ENCODE measurements around the gene IL17RC.
A peak's percentile ranks its signal among the peaks of the same experiment; 100 is the strongest.
"Not testable (repeated sequence)": the region's sequence is repeated elsewhere in the genome, so short reads cannot be mapped to it uniquely, and the experiment has no call there.

IL17RC gene, protein sequence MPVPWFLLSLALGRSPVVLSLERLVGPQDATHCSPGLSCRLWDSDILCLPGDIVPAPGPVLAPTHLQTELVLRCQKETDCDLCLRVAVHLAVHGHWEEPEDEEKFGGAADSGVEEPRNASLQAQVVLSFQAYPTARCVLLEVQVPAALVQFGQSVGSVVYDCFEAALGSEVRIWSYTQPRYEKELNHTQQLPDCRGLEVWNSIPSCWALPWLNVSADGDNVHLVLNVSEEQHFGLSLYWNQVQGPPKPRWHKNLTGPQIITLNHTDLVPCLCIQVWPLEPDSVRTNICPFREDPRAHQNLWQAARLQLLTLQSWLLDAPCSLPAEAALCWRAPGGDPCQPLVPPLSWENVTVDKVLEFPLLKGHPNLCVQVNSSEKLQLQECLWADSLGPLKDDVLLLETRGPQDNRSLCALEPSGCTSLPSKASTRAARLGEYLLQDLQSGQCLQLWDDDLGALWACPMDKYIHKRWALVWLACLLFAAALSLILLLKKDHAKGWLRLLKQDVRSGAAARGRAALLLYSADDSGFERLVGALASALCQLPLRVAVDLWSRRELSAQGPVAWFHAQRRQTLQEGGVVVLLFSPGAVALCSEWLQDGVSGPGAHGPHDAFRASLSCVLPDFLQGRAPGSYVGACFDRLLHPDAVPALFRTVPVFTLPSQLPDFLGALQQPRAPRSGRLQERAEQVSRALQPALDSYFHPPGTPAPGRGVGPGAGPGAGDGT

GRCh38 chr3:9916734-9917680 is at the start of gene IL17RC:
Gene IL17RC, plus strand, starts transcription at chr3:9917098. Its CDS starts 218 bp downstream, at chr3:9917316.
- DNase-seq (ENCODE audit: low read depth), result peak; percentile 87
- H3K4me3 ChIP-seq (ENCODE audit: low read depth, low read length), result peak within 1 kb of the TSS; percentile 64

DNA sequence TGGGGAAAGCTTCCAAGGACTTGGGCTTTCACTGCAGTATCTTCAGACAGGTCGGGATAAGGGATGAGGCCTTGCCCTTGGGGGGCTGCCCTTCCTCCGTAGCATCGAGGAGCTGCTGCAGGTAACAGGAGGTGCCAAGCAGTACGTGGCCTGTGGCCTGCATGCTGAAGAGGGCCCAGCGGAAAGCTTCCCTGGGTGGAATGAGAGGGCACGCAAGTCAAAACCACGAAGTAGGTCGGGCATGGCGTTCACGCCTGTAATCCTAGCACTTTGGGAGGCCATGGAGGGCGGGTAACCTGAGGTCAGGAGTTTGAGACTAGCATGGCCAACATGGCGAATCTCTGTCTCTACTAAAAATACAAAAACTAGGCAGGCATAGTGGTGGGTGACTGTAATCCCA is 49.8 kb upstream of the IL17RC start:
- no peak for DNase-seq (ENCODE audit: low read depth)
- H3K4me3 ChIP-seq (ENCODE audit: low read depth, low read length), result no peak overlapping the region

- no peak for DNase-seq (ENCODE audit: low read depth)
- no peak overlapping the region for H3K4me3 ChIP-seq (ENCODE audit: low read depth, low read length)
Measured at GRCh38 chr3:9869955-9870354, 46.9 kb upstream of the IL17RC start.

DNA sequence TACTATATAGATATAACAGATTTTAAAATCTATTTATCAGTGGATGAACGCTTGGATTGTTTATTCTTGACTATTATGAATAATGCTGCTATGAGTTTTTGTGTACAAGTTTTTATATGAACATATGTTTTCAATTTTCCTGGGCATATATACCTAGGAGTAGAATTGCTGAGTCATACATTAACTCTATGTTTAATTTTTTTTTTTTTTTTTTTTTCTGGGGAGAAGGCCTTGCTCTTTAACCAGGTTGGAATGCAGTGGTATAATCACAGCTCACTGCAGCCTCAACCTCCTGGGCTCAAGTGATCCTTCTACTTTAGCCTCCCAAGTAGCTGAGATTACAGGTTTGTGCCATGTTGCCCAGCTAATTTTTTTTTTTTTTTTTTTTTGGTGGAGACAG is 45.9 kb upstream of the IL17RC start:
- DNase-seq (ENCODE audit: low read depth), result no peak
- no peak overlapping the region for H3K4me3 ChIP-seq (ENCODE audit: low read depth, low read length)

DNA sequence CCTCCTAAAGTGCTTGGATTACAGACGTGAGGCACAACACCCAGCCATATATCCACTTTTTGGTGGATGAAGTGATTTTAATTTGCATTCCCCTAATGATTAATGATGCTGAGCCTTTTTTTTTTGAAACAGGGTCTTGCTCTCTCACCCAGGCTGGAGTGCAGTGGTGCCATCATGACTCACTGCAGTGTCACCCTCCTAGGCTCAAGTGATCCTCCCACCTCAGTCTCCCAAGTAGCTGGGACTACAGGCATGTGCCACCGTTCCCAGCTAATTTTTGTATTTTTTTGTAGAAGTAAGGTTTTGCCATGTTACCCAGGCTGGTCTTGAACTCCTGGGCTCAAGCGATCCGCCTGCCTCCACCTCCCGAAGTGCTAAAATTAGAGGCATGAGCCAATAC is 44.8 kb upstream of the IL17RC start:
- H3K4me3 ChIP-seq (ENCODE audit: low read depth, low read length); DNase-seq (ENCODE audit: low read depth): not testable (repeated sequence)

GRCh38 chr3:9875448-9875847 is 41.5 kb upstream of the IL17RC start:
- no peak for DNase-seq (ENCODE audit: low read depth)
- H3K4me3 ChIP-seq (ENCODE audit: low read depth, low read length), result no peak overlapping the region

- not testable (repeated sequence) for DNase-seq (ENCODE audit: low read depth); H3K4me3 ChIP-seq (ENCODE audit: low read depth, low read length)
Measured at GRCh38 chr3:9876255-9876654, 40.6 kb upstream of the IL17RC start.

DNA sequence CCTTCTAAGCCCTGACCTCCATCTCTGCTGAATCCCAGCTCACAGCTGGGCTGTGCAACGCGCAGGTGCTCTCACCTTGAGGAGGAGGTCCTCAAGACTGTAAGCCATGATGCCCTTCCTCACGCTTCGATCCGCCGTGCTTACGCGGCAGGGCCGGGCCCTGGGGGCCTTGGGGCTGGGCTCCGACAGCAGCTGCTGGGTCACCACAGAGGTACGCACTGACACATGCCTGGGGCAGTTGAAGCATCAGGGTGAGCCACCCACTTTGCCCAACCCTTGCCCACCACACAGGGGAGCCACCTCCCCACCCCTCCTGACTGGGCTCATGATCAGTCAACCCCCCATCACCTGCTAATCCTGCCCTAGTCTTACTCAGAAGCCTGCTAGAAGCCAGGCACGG is 39.9 kb upstream of the IL17RC start:
- DNase-seq (ENCODE audit: low read depth), result no peak
- no peak overlapping the region for H3K4me3 ChIP-seq (ENCODE audit: low read depth, low read length)

GRCh38 chr3:9878700-9879099 is 38.2 kb upstream of the IL17RC start:
- DNase-seq (ENCODE audit: low read depth), result peak; percentile 88

DNA sequence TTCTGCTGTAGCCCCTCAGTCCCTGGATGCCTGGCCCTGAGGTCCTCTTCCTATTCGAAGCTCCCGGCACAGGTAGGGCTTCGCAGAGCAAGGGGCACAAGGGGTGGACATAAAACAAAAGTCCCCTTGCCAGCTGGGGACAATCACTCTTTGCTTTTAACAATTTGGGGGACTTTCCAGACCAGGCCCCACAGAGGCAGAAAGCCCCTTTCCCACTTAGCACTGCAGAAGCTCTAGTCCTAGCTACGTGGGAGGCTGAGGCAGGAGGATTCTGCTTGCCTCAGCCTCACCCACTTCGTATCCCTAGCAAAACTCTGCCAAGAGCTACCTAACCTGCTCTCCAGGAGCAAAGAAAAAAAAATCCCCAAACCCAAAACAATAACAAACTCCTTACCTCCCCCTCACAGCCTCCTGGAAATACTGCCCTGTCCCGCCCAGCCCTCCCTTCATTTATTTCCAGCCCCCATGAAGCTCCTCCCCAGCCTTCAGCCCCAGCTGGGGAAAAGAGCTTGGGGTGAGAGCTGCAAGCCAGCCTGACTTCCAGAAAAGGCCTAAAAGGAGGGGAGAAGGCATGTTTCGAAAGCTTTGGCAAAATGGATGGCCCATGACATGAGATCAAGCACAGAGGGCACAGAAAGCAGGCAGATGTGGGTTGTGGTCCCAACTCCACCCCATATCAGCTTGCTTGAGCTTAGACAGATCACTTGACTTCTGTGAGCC is 36.9 kb upstream of the IL17RC start, which contains the start of gene CIDEC:
CIDEC (minus strand) TSS at position 424 of the 720 bp plus-strand sequence. CDS start 1,767 bp downstream, outside the sequence.
- H3K4me3 ChIP-seq (ENCODE audit: low read depth, low read length), result no peak within 1 kb of the TSS
- DNase-seq (ENCODE audit: low read depth), result no peak

More at GRCh38 chr3:9878700-9879099, 38.2 kb upstream of the IL17RC start:
- no peak overlapping the region for H3K4me3 ChIP-seq (ENCODE audit: low read depth, low read length)

DNA sequence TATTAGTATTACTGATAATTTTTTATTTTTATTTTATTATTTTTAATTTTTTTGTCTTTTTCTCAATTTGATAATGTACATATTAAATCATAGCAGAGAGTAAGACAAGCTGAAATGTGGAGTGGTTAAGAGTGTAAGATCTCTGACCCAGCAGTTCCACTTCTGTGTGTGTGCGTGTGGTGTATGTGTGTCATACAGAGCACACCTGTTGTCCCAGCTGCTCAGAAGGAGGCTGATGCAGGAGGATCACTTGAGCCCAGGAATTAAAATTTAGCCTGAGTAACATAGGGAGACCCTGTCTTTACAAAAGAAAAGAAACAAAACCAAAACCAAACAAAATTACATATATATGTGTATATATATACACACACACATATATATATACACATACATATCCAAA is 35.5 kb upstream of the IL17RC start:
- no peak overlapping the region for H3K4me3 ChIP-seq (ENCODE audit: low read depth, low read length)
- no peak for DNase-seq (ENCODE audit: low read depth)

DNA sequence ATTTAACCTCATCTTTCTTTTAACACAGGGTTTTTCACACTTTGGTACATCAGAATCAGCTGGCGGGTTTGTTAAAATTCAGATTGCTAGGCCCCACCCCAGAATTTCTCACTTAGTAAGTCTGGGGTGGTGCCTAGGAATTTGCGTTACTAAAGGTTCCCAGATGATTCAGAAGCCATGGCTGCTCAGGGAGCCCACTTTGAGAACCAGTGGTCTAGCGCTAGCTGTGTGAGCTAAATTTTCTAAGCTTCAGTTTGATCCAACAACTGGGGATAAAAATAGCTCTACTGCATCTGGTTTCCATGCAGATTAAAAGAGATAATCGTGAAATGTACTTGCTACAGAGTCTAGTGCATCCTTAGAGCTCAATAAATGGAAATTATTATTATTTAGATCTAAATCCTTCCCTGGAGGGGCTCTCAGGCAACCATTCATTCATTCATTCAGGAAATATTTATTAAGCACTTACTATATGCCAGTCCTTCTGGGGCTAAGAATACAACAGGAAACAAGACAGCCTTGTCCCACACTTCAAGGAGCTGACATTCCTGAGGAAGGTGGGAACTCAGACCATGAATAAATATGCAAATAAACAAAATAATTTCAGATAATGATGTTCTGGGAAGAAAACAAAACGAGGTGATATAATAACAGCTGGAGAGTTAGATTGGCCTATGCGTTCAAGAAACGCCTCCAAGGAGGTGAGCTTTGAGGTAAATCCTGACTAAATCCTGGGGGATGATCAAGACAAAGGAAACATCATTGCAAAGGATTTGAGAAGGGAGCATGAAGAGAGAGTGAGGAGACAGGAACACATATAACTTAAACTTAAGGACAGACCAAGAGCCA is 33.0 kb upstream of the IL17RC start:
- H3K4me3 ChIP-seq (ENCODE audit: low read depth, low read length), result no peak overlapping the region
- DNase-seq (ENCODE audit: low read depth), result peak; percentile 55

GRCh38 chr3:9884555-9885165 is 32.2 kb upstream of the IL17RC start:
- H3K4me3 ChIP-seq (ENCODE audit: low read depth, low read length), result no peak overlapping the region
- DNase-seq (ENCODE audit: low read depth), result peak; percentile 76

DNA sequence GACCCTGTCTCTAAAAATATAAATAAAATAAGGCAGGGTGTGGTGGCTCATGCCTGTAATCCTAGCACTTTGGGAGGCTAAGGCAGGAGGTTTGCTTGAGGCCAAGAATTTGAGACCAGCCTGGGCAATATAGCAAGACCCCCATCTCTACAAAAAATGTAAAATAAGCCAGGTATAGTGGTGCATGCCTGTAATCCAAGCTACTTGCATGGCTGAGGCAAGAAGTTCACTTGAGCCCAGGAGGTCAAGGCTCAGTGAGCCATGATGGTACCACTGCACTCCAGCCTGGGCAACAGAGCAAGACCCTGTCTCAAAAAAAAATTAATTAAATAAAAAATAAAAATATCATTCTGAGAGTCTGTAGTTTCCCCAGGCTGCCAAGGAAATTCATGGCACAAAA is 30.6 kb upstream of the IL17RC start:
- no peak overlapping the region for H3K4me3 ChIP-seq (ENCODE audit: low read depth, low read length)
- no peak for DNase-seq (ENCODE audit: low read depth)

DNA sequence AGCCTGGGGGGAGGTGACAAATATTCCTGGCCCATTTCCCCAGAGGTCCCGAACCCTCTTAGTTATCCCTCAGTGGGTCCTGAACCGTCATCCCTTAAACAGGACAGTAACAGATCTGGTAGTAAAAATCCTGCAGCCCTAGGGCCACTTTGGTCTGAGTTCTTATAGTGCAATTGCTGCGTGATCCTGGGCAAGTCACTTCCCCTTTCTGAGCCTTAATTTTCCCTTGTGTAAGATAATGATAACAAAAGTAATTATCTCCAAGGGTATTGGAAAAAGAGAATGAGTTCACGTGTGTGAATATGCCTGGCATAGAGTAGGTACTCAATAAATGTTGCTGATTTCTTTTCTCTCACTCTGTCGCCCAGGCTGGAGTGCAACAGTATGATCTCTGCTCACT is 29.4 kb upstream of the IL17RC start:
- H3K4me3 ChIP-seq (ENCODE audit: low read depth, low read length), result no peak overlapping the region
- no peak for DNase-seq (ENCODE audit: low read depth)

DNA sequence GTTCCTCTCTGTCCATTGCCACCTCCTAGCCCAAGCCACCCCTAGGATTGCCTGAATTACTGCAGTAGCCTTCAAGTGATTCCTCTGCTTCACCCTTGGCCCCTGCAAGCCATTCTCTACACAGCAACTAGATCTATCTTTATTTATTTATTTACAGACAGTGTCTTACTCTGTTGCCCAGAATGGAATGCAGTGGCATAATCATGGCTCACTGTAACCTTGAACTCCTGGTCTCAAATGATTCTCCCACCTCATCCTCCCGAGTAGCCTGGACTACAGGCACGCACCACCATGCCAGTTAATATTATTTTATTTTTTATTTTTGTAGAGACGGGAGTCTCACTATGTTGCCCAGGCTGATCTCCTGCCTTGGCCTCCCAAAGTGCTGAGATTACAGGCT is 28.4 kb upstream of the IL17RC start:
- H3K4me3 ChIP-seq (ENCODE audit: low read depth, low read length), result no peak overlapping the region
- DNase-seq (ENCODE audit: low read depth), result no peak

DNA sequence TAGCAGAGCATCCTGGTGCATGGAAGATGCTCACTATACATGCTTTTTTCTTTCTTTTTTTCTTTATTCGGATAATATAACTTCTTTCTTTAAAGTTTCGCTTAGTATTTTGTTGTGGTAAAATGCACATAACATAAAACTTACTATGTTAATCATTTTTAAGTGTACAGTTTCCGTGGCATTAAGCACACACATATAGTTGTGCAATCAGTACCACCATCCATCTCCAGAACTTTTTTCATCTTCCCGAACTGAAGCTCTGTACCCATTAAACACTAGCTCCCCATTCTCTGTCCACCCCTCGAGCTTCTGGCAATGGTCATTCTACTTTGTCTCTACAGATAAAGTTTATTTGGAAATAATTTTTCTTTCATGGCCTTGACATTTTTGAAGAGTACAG is 27.5 kb upstream of the IL17RC start:
- DNase-seq (ENCODE audit: low read depth), result no peak
- H3K4me3 ChIP-seq (ENCODE audit: low read depth, low read length), result no peak overlapping the region

All from skeletal muscle cell (primary cell).